ENCODE measurements around the gene TGFBR3. TPM values are rescaled to one million over a fixed set of nuclear protein-coding genes. Genes with fewer than 3 reads are reported as not detected.

The TGFBR3 gene
- total RNA-seq, 1 experiment from 2014 or later: 4.2 TPM

DNA sequence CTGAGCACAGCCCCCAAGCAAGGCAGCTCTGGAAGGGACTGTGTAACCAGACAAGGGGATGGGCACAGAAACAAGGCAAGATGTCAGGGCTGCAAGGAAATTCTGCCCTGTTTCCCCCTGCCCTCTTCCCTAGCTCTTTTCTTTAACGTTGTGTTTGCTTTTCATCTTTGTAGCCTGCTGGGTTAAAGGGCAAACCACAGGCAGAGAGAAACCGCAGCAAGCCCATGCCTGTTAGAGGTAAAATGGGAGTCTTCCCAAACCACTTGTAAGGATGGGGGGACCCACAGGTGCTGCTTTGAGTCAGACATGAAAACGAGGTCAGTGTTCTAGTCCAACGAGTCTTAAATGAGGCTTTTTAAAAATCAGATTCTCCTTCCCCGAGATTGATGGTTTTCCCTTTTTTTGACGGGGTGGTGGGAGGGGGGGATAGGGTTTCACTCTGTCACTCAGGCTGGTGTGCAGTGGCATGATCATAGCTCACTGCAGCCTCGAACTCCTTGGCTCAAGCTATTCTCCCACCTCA lies 13.3 kb downstream of the TGFBR3 start:
- no peak for ATAC-seq
- no peaks in the 10 kb centered on the region for H3K9me3 Mint-ChIP-seq
- no peak overlapping the region for H3K27ac Mint-ChIP-seq
- DNase-seq (ENCODE audit: low spot score): no peak
- H3K36me3 Mint-ChIP-seq: no peaks in the 10 kb centered on the region
- POLR2A ChIA-PET: no interaction called here
- no peak overlapping the region for H3K4me3 Mint-ChIP-seq
- TF ChIP-seq, protein P1, sequence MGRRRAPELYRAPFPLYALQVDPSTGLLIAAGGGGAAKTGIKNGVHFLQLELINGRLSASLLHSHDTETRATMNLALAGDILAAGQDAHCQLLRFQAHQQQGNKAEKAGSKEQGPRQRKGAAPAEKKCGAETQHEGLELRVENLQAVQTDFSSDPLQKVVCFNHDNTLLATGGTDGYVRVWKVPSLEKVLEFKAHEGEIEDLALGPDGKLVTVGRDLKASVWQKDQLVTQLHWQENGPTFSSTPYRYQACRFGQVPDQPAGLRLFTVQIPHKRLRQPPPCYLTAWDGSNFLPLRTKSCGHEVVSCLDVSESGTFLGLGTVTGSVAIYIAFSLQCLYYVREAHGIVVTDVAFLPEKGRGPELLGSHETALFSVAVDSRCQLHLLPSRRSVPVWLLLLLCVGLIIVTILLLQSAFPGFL (CRISPR knock-in tag; IDR thresholded peaks at IDR 0.05; ENCODE audit: borderline replicate concordance): no peak
- TF ChIP-seq NFATC4 (CRISPR knock-in tag; IDR thresholded peaks at IDR 0.05) (no peak), GRHL2 (CRISPR knock-in tag; IDR thresholded peaks at IDR 0.05; ENCODE audit: insufficient replicate concordance, severe bottlenecking) (no peak), FOXJ3 (CRISPR knock-in tag; IDR thresholded peaks at IDR 0.05; ENCODE audit: borderline replicate concordance) (no peak), ATF1 (CRISPR knock-in tag; IDR thresholded peaks at IDR 0.05) (no peak), HMGA2 (CRISPR knock-in tag; IDR thresholded peaks at IDR 0.05) (no peak), SMAD4 (CRISPR knock-in tag; IDR thresholded peaks at IDR 0.05) (no peak), ZNF317 (CRISPR knock-in tag; IDR thresholded peaks at IDR 0.05; ENCODE audit: borderline replicate concordance, low read depth) (no peak), NR1H2 (CRISPR knock-in tag; IDR thresholded peaks at IDR 0.05) (no peak), RELA (CRISPR knock-in tag; IDR thresholded peaks at IDR 0.05; ENCODE audit: borderline replicate concordance) (no peak), ETV6 (CRISPR knock-in tag; IDR thresholded peaks at IDR 0.05) (no peak), NFE2L1 (CRISPR knock-in tag; IDR thresholded peaks at IDR 0.05) (no peak), ELF4 (CRISPR knock-in tag; IDR thresholded peaks at IDR 0.05; ENCODE audit: low read depth) (no peak)
- TF ChIP-seq, protein P2, sequence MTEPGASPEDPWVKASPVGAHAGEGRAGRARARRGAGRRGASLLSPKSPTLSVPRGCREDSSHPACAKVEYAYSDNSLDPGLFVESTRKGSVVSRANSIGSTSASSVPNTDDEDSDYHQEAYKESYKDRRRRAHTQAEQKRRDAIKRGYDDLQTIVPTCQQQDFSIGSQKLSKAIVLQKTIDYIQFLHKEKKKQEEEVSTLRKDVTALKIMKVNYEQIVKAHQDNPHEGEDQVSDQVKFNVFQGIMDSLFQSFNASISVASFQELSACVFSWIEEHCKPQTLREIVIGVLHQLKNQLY (CRISPR knock-in tag; IDR thresholded peaks at IDR 0.05): no peak
- TF ChIP-seq, protein P3, sequence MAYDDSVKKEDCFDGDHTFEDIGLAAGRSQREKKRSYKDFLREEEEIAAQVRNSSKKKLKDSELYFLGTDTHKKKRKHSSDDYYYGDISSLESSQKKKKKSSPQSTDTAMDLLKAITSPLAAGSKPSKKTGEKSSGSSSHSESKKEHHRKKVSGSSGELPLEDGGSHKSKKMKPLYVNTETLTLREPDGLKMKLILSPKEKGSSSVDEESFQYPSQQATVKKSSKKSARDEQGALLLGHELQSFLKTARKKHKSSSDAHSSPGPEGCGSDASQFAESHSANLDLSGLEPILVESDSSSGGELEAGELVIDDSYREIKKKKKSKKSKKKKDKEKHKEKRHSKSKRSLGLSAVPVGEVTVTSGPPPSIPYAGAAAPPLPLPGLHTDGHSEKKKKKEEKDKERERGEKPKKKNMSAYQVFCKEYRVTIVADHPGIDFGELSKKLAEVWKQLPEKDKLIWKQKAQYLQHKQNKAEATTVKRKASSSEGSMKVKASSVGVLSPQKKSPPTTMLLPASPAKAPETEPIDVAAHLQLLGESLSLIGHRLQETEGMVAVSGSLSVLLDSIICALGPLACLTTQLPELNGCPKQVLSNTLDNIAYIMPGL (CRISPR knock-in tag; IDR thresholded peaks at IDR 0.05): no peak
- TF ChIP-seq, protein P4, sequence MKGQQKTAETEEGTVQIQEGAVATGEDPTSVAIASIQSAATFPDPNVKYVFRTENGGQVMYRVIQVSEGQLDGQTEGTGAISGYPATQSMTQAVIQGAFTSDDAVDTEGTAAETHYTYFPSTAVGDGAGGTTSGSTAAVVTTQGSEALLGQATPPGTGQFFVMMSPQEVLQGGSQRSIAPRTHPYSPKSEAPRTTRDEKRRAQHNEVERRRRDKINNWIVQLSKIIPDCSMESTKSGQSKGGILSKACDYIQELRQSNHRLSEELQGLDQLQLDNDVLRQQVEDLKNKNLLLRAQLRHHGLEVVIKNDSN (CRISPR knock-in tag; IDR thresholded peaks at IDR 0.05): no peak
- TF ChIP-seq, protein P5, sequence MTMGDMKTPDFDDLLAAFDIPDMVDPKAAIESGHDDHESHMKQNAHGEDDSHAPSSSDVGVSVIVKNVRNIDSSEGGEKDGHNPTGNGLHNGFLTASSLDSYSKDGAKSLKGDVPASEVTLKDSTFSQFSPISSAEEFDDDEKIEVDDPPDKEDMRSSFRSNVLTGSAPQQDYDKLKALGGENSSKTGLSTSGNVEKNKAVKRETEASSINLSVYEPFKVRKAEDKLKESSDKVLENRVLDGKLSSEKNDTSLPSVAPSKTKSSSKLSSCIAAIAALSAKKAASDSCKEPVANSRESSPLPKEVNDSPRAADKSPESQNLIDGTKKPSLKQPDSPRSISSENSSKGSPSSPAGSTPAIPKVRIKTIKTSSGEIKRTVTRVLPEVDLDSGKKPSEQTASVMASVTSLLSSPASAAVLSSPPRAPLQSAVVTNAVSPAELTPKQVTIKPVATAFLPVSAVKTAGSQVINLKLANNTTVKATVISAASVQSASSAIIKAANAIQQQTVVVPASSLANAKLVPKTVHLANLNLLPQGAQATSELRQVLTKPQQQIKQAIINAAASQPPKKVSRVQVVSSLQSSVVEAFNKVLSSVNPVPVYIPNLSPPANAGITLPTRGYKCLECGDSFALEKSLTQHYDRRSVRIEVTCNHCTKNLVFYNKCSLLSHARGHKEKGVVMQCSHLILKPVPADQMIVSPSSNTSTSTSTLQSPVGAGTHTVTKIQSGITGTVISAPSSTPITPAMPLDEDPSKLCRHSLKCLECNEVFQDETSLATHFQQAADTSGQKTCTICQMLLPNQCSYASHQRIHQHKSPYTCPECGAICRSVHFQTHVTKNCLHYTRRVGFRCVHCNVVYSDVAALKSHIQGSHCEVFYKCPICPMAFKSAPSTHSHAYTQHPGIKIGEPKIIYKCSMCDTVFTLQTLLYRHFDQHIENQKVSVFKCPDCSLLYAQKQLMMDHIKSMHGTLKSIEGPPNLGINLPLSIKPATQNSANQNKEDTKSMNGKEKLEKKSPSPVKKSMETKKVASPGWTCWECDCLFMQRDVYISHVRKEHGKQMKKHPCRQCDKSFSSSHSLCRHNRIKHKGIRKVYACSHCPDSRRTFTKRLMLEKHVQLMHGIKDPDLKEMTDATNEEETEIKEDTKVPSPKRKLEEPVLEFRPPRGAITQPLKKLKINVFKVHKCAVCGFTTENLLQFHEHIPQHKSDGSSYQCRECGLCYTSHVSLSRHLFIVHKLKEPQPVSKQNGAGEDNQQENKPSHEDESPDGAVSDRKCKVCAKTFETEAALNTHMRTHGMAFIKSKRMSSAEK (CRISPR knock-in tag; IDR thresholded peaks at IDR 0.05; ENCODE audit: borderline replicate concordance): no peak
- TF ChIP-seq, protein P6, sequence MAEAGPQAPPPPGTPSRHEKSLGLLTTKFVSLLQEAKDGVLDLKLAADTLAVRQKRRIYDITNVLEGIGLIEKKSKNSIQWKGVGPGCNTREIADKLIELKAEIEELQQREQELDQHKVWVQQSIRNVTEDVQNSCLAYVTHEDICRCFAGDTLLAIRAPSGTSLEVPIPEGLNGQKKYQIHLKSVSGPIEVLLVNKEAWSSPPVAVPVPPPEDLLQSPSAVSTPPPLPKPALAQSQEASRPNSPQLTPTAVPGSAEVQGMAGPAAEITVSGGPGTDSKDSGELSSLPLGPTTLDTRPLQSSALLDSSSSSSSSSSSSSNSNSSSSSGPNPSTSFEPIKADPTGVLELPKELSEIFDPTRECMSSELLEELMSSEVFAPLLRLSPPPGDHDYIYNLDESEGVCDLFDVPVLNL (CRISPR knock-in tag; IDR thresholded peaks at IDR 0.05; ENCODE audit: borderline replicate concordance, low read depth): no peak
- TF ChIP-seq, protein P7, sequence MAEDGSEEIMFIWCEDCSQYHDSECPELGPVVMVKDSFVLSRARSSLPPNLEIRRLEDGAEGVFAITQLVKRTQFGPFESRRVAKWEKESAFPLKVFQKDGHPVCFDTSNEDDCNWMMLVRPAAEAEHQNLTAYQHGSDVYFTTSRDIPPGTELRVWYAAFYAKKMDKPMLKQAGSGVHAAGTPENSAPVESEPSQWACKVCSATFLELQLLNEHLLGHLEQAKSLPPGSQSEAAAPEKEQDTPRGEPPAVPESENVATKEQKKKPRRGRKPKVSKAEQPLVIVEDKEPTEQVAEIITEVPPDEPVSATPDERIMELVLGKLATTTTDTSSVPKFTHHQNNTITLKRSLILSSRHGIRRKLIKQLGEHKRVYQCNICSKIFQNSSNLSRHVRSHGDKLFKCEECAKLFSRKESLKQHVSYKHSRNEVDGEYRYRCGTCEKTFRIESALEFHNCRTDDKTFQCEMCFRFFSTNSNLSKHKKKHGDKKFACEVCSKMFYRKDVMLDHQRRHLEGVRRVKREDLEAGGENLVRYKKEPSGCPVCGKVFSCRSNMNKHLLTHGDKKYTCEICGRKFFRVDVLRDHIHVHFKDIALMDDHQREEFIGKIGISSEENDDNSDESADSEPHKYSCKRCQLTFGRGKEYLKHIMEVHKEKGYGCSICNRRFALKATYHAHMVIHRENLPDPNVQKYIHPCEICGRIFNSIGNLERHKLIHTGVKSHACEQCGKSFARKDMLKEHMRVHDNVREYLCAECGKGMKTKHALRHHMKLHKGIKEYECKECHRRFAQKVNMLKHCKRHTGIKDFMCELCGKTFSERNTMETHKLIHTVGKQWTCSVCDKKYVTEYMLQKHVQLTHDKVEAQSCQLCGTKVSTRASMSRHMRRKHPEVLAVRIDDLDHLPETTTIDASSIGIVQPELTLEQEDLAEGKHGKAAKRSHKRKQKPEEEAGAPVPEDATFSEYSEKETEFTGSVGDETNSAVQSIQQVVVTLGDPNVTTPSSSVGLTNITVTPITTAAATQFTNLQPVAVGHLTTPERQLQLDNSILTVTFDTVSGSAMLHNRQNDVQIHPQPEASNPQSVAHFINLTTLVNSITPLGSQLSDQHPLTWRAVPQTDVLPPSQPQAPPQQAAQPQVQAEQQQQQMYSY (CRISPR knock-in tag; IDR thresholded peaks at IDR 0.05): no peak
- CTCF ChIA-PET: no interaction called here
- no peaks in the 10 kb centered on the region for H3K27me3 Mint-ChIP-seq (ENCODE audit: low read depth)
- peaks cover 4% of the 10 kb centered on the region; the same call in 1 of the 2 replicates for H3K4me1 Mint-ChIP-seq
